ENCODE measurements around the gene LURAP1L.

DNA sequence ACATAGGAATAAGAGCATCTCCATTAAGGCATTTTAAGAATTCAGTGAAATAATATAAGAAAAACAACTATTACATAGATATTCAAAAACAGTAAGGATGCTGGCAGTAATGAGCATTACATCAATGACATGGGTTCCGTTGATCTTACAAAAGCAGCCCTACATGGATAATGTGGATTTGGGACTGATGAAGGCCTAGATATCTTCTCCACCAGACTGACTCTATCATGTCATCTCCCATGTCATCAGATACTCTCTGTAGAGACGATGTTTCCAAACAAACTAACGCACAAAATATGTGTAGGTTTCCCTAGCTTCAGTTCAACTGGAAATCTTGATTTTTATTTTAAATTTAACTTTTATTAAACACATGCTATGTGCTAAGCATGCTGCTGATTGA, 3.6 kb downstream of the LURAP1L start:
- TF ChIP-seq HOXA7 (CRISPR knock-in tag; IDR thresholded peaks at IDR 0.05) (no peak), NR3C1 (IDR thresholded peaks at IDR 0.05) (no peak)
- TF ChIP-seq, protein P1, sequence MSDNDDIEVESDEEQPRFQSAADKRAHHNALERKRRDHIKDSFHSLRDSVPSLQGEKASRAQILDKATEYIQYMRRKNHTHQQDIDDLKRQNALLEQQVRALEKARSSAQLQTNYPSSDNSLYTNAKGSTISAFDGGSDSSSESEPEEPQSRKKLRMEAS (IDR thresholded peaks at IDR 0.05) = no peak
- TF ChIP-seq, protein P2, sequence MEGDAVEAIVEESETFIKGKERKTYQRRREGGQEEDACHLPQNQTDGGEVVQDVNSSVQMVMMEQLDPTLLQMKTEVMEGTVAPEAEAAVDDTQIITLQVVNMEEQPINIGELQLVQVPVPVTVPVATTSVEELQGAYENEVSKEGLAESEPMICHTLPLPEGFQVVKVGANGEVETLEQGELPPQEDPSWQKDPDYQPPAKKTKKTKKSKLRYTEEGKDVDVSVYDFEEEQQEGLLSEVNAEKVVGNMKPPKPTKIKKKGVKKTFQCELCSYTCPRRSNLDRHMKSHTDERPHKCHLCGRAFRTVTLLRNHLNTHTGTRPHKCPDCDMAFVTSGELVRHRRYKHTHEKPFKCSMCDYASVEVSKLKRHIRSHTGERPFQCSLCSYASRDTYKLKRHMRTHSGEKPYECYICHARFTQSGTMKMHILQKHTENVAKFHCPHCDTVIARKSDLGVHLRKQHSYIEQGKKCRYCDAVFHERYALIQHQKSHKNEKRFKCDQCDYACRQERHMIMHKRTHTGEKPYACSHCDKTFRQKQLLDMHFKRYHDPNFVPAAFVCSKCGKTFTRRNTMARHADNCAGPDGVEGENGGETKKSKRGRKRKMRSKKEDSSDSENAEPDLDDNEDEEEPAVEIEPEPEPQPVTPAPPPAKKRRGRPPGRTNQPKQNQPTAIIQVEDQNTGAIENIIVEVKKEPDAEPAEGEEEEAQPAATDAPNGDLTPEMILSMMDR (IDR thresholded peaks at IDR 0.05) = no peak
